GM19193 (cell line): ENCODE measurements around the gene ZNF544.

ENCODE experiments used
- POLR2A ChIP-seq: IDR thresholded peaks from 4 replicates; pipeline ENCODE4 v1.6.1; 2011; ENCODE audit not compliant: insufficient read depth, insufficient read length; ENCODE audit errors: extremely low read depth

Gene ZNF544

DNA sequence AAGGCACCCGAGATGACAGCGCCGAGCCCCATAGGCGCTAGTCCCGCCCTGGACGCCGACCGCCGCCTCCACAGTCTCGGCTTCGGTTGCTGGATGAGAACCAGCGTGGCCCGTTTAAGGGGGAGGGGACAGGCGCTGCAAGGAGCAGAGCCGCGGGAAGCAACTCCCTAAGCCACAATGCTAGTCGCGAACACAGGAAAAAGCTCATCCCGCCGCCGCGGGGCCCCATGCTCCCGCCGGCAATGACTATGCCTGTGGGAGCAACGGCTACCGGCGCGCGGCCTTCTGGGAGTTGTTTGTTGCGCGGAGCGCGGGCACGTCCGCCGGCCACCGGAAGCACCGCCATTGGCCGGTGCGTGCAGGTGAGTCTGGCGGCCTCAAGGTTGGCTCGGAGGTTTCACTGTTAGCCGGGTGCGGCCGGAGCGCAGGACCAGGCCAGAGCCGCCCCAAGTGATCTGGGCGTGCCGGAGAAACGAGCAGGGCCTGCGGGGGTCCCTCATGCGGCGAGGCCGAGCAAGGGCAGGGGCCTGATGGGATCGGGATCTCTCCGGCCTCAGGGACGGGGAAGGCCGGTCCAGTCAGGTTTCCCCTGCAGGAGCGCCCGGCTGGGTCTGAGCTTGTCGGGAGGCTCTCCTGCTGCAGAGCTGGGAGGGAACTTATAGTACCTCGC, at the start of gene ZNF544:
Gene ZNF544 (plus strand): TSS at position 330 of the 670 bp plus-strand sequence. CDS start 15,110 bp downstream, outside the sequence.
- TF ChIP-seq POLR2A = peak; percentile 92

GRCh38 chr19:58181902-58182576, 46.7 kb upstream of the ZNF544 start:
- TF ChIP-seq POLR2A = no peak

GRCh38 chr19:58182577-58182988, 46.1 kb upstream of the ZNF544 start:
- no peak for TF ChIP-seq POLR2A

GRCh38 chr19:58182989-58183816, 45.5 kb upstream of the ZNF544 start, which contains the start of gene ZNF274:
ZNF274 (plus strand) TSS chr19:58183061; CDS start chr19:58183966, 905 bp downstream.
- peak; percentile 84 for TF ChIP-seq POLR2A

GRCh38 chr19:58183817-58184215, 44.9 kb upstream of the ZNF544 start:
- no peak for TF ChIP-seq POLR2A

GRCh38 chr19:58196901-58197616, 31.7 kb upstream of the ZNF544 start:
- TF ChIP-seq POLR2A = no peak

- no peak for TF ChIP-seq POLR2A
Observed at GRCh38 chr19:58203814-58204475, 24.8 kb upstream of the ZNF544 start.

- TF ChIP-seq POLR2A = no peak
Observed at GRCh38 chr19:58204566-58204965, 24.1 kb upstream of the ZNF544 start.

DNA sequence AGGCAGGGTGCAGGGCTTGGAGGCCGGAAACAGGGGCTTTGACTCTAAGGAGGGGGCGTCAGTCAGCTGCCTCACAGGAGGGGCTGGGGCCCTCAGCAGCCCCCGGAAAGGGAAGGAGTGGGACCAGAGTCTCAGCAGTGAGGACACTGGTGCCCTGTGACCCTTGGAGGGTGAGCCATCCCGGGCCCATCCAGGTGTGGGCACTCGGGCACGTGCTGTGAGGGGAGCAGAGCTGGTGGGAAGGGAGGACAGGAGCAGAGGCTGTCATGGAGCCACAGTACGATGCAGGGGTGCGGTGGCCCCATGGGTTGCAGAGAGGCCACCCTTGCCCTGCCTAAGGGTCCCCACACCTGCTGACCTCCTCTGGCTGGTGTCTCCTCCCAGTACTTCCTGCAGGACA, 19.1 kb upstream of the ZNF544 start:
- TF ChIP-seq POLR2A = no peak

DNA sequence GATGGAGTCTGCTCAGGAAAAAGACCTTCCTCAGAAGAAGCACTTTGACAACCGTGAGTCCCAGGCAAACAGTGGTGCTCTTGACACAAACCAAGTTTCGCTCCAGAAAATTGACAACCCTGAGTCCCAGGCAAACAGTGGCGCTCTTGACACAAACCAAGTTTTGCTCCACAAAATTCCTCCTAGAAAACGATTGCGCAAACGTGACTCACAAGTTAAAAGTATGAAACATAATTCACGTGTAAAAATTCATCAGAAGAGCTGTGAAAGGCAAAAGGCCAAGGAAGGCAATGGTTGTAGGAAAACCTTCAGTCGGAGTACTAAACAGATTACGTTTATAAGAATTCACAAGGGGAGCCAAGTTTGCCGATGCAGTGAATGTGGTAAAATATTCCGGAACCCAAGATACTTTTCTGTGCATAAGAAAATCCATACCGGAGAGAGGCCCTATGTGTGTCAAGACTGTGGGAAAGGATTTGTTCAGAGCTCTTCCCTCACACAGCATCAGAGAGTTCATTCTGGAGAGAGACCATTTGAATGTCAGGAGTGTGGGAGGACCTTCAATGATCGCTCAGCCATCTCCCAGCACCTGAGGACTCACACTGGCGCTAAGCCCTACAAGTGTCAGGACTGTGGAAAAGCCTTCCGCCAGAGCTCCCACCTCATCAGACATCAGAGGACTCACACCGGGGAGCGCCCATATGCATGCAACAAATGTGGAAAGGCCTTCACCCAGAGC, 16.2 kb upstream of the ZNF544 start:
- TF ChIP-seq POLR2A = no peak

DNA sequence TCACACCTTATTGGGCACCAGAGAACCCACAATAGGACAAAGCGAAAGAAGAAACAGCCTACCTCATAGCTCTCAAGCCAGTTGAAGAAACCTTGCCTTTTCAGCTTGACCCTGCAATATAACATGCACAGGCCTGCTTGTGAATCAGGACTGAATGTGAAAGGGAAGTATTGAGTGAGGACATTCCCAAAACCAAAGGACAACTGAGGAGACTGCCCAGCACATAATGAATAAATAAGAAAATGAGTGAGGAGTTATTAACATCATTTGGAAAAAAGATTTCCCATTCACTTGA, 15.7 kb upstream of the ZNF544 start:
- no peak for TF ChIP-seq POLR2A

GRCh38 chr19:58217069-58217481, 11.6 kb upstream of the ZNF544 start:
- no peak for TF ChIP-seq POLR2A

GRCh38 chr19:58217607-58218391, 10.9 kb upstream of the ZNF544 start:
- no peak for TF ChIP-seq POLR2A
